T1000 (cell line): ENCODE results near the gene MMP24.
"Not testable (repeated sequence)": the region's sequence is repeated elsewhere in the genome, so short reads cannot be mapped to it uniquely, and the experiment has no call there.

Experiments used
- DNase-seq: peaks from one replicate; lab custom pipeline; 2025; ENCODE audit warnings: mixed read lengths; lab: John Stamatoyannopoulos, UW

Gene MMP24

GRCh38 chr20:35311822-35312221, 85.3 kb downstream of the MMP24 start:
- DNase-seq: no peak

- DNase-seq: peak; percentile 58
Measured at GRCh38 chr20:35312318-35312717, 85.8 kb downstream of the MMP24 start.

GRCh38 chr20:35314816-35315631, 88.5 kb downstream of the MMP24 start:
- no peak for DNase-seq

GRCh38 chr20:35315632-35316020, 89.1 kb downstream of the MMP24 start:
- not testable (repeated sequence) for DNase-seq

GRCh38 chr20:35316086-35316485, 89.6 kb downstream of the MMP24 start:
- DNase-seq: no peak

GRCh38 chr20:35317416-35318210, 91.1 kb downstream of the MMP24 start:
- DNase-seq: no peak

- peak; percentile 70 for DNase-seq
Measured at GRCh38 chr20:35318502-35319157, 92.1 kb downstream of the MMP24 start.

GRCh38 chr20:35319192-35319870, 92.8 kb downstream of the MMP24 start:
- DNase-seq: peak; percentile 76

- no peak for DNase-seq
Measured at GRCh38 chr20:35319871-35320197, 93.3 kb downstream of the MMP24 start.

GRCh38 chr20:35320396-35321126, 94.1 kb downstream of the MMP24 start:
- DNase-seq: peak; percentile 44

GRCh38 chr20:35325401-35325800, 98.9 kb downstream of the MMP24 start:
- no peak for DNase-seq

- no peak for DNase-seq
Measured at GRCh38 chr20:35326021-35326739, 99.7 kb downstream of the MMP24 start.
